Neural crest cell (in vitro differentiated cells): ENCODE measurements around the gene NEDD1. TPM values are rescaled to one million over a fixed set of nuclear protein-coding genes. Genes with fewer than 3 reads are reported as not detected.

ENCODE experiments used
- DNase-seq: peaks from one replicate; pipeline ENCODE4 v3.0.0; 2021; ENCODE audit warnings: low read depth, mixed read lengths, low spot score
- H3K27ac Mint-ChIP-seq: one replicate; pipeline ENCODE4 v1.8.0; 2021; ENCODE audit warnings: mild to moderate bottlenecking, mixed read lengths; ENCODE audit not compliant: unreplicated experiment
- H3K27me3 Mint-ChIP-seq: 2 replicates; pipeline ENCODE4 v1.8.0; 2021; ENCODE audit warnings: low read depth, mild to moderate bottlenecking, mixed read lengths
- H3K36me3 Mint-ChIP-seq: 2 replicates; pipeline ENCODE4 v1.8.0; 2021; ENCODE audit warnings: low read depth, mild to moderate bottlenecking, mixed read lengths
- H3K4me1 Mint-ChIP-seq: 2 replicates; pipeline ENCODE4 v1.8.0; 2021; ENCODE audit warnings: mixed read lengths
- H3K4me3 Mint-ChIP-seq: one replicate; pipeline ENCODE4 v1.8.0; 2021; ENCODE audit warnings: mild to moderate bottlenecking, mixed read lengths
- H3K9me3 Mint-ChIP-seq: 2 replicates; pipeline ENCODE4 v1.8.0; 2021; ENCODE audit warnings: mixed read lengths
- CTCF ChIP-seq: fragments of 200-600 bp; sonication (generic); conservative IDR thresholded peaks from 2 replicates; pipeline ENCODE4 v1.5.0; 2021; ENCODE audit warnings: antibody characterized with exemption, mild to moderate bottlenecking
- total RNA-seq: library from RNA; stranded (reverse); gene quantifications from 2 replicates; pipeline ENCODE4 v1.2.1, GENCODE V29; 2021

The NEDD1 gene
- total RNA-seq, 1 donor from 2014 or later: 37.3 TPM

GRCh38 chr12:96912261-96912660 lies 5.2 kb downstream of the NEDD1 start:
- Mint-ChIP-seq H3K27me3 (no peaks in the 10 kb centered on the region), H3K9me3 (peaks cover 8% of the 10 kb centered on the region), H3K4me3 (no peak overlapping the region), H3K27ac (no peak overlapping the region), H3K36me3 (peaks cover 20% of the 10 kb centered on the region), H3K4me1 (peaks cover 44% of the 10 kb centered on the region)
- DNase-seq: no peak
- no peak for TF ChIP-seq CTCF

- no peak for DNase-seq
- Mint-ChIP-seq H3K4me1 (peaks cover 39% of the 10 kb centered on the region), H3K9me3 (peaks cover 8% of the 10 kb centered on the region), H3K4me3 (no peak overlapping the region), H3K27ac (no peak overlapping the region), H3K27me3 (no peaks in the 10 kb centered on the region), H3K36me3 (peaks cover 20% of the 10 kb centered on the region)
- TF ChIP-seq CTCF: no peak
Observed at GRCh38 chr12:96912943-96913342, 5.9 kb downstream of the NEDD1 start.

GRCh38 chr12:96919510-96920210 lies 12.6 kb downstream of the NEDD1 start:
- peaks cover 32% of the 10 kb centered on the region for H3K36me3 Mint-ChIP-seq
- H3K4me1 Mint-ChIP-seq: peaks cover 12% of the 10 kb centered on the region
- TF ChIP-seq CTCF: no peak
- no peak overlapping the region for H3K27ac Mint-ChIP-seq
- no peak overlapping the region for H3K4me3 Mint-ChIP-seq
- DNase-seq: no peak
- H3K9me3 Mint-ChIP-seq: peaks cover 14% of the 10 kb centered on the region
- H3K27me3 Mint-ChIP-seq: no peaks in the 10 kb centered on the region

GRCh38 chr12:96948782-96949181 lies 41.7 kb downstream of the NEDD1 start:
- no peaks in the 10 kb centered on the region for H3K4me1 Mint-ChIP-seq
- H3K27me3 Mint-ChIP-seq: no peaks in the 10 kb centered on the region
- DNase-seq: no peak
- no peak overlapping the region for H3K27ac Mint-ChIP-seq
- TF ChIP-seq CTCF: no peak
- no peaks in the 10 kb centered on the region for H3K9me3 Mint-ChIP-seq
- H3K4me3 Mint-ChIP-seq: no peak overlapping the region
- H3K36me3 Mint-ChIP-seq: peaks cover 24% of the 10 kb centered on the region

- no peak for TF ChIP-seq CTCF
- no peaks in the 10 kb centered on the region for H3K27me3 Mint-ChIP-seq
- H3K4me3 Mint-ChIP-seq: no peak overlapping the region
- no peaks in the 10 kb centered on the region for H3K36me3 Mint-ChIP-seq
- H3K9me3 Mint-ChIP-seq: no peaks in the 10 kb centered on the region
- no peak for DNase-seq
- H3K27ac Mint-ChIP-seq: no peak overlapping the region
- peaks cover 21% of the 10 kb centered on the region for H3K4me1 Mint-ChIP-seq
Observed at GRCh38 chr12:96979532-96979931, 72.5 kb downstream of the NEDD1 start.
